ENCODE data around the gene ROBO3. TPM values are rescaled to one million over a fixed set of nuclear protein-coding genes. Genes with fewer than 3 reads are reported as not detected.
A peak's percentile ranks its signal among the peaks of the same experiment; 100 is the strongest.

ROBO3 gene
- total RNA-seq, 1 donor from 2014 or later: 4.5 TPM

- Mint-ChIP-seq H3K36me3 (ENCODE audit: low read depth) (no peaks in the 10 kb centered on the region), H3K4me1 (ENCODE audit: low read depth) (peaks cover 12% of the 10 kb centered on the region), H3K27ac (no peak overlapping the region), H3K9me3 (no peaks in the 10 kb centered on the region), H3K4me3 (no peak overlapping the region), H3K27me3 (ENCODE audit: insufficient read depth) (peaks cover 76% of the 10 kb centered on the region)
- no peak for DNase-seq (ENCODE audit: low spot score)
- intact Hi-C loops (cut with micrococcal nuclease): loop anchor here (10.0 kb wide), 1 partner anchor 272 kb away; no protein-coding TSS in a partner anchor
These were observed 7.5 kb downstream of the ROBO3 start for GRCh38 chr11:124872741-124873140.

- no peak for DNase-seq (ENCODE audit: low spot score)
- Mint-ChIP-seq H3K36me3 (ENCODE audit: low read depth) (no peaks in the 10 kb centered on the region), H3K4me1 (ENCODE audit: low read depth) (peaks cover 12% of the 10 kb centered on the region), H3K27ac (no peak overlapping the region), H3K9me3 (no peaks in the 10 kb centered on the region), H3K27me3 (ENCODE audit: insufficient read depth) (peaks cover 63% of the 10 kb centered on the region), H3K4me3 (no peak overlapping the region)
- intact Hi-C loops (cut with micrococcal nuclease): loop anchor here (10.0 kb wide), 1 partner anchor 271 kb away; no protein-coding TSS in a partner anchor
These were observed 8.7 kb downstream of the ROBO3 start for GRCh38 chr11:124873951-124874350.

GRCh38 chr11:124874571-124875255, 9.5 kb downstream of the ROBO3 start:
- Mint-ChIP-seq H3K4me3 (peak overlapping the region; percentile 43), H3K27me3 (ENCODE audit: insufficient read depth) (peaks cover 57% of the 10 kb centered on the region), H3K27ac (no peak overlapping the region), H3K9me3 (no peaks in the 10 kb centered on the region), H3K36me3 (ENCODE audit: low read depth) (no peaks in the 10 kb centered on the region), H3K4me1 (ENCODE audit: low read depth) (peaks cover 12% of the 10 kb centered on the region)
- intact Hi-C loops (cut with micrococcal nuclease): loop anchor here (10.0 kb wide), 1 partner anchor 270 kb away; no protein-coding TSS in a partner anchor
- DNase-seq (ENCODE audit: low spot score): no peak

GRCh38 chr11:124875401-124875800, 10.2 kb downstream of the ROBO3 start:
- intact Hi-C loops (cut with micrococcal nuclease): loop anchor here (10.0 kb wide), 1 partner anchor 269 kb away; no protein-coding TSS in a partner anchor
- Mint-ChIP-seq H3K4me1 (ENCODE audit: low read depth) (peaks cover 12% of the 10 kb centered on the region), H3K9me3 (no peaks in the 10 kb centered on the region), H3K36me3 (ENCODE audit: low read depth) (no peaks in the 10 kb centered on the region), H3K27ac (peak overlapping the region; percentile 47), H3K4me3 (peak overlapping the region; percentile 76), H3K27me3 (ENCODE audit: insufficient read depth) (peaks cover 52% of the 10 kb centered on the region)
- no peak for DNase-seq (ENCODE audit: low spot score)

GRCh38 chr11:124875943-124876817, 10.9 kb downstream of the ROBO3 start:
- Mint-ChIP-seq H3K4me1 (ENCODE audit: low read depth) (peaks cover 12% of the 10 kb centered on the region), H3K4me3 (peak overlapping the region; percentile 81), H3K36me3 (ENCODE audit: low read depth) (no peaks in the 10 kb centered on the region), H3K27ac (peak overlapping the region; percentile 72), H3K9me3 (no peaks in the 10 kb centered on the region), H3K27me3 (ENCODE audit: insufficient read depth) (peaks cover 46% of the 10 kb centered on the region)
- intact Hi-C loops (cut with micrococcal nuclease): loop anchor here (1.0 to 10.0 kb wide), 9 partner anchors 39 to 269 kb away; partner anchors contain the start of genes CCDC15, MSANTD2, SIAE and SPA17
- DNase-seq (ENCODE audit: low spot score): peak; percentile 73

GRCh38 chr11:124876818-124877630, 11.8 kb downstream of the ROBO3 start:
- Mint-ChIP-seq H3K36me3 (ENCODE audit: low read depth) (no peaks in the 10 kb centered on the region), H3K4me1 (ENCODE audit: low read depth) (peaks cover 12% of the 10 kb centered on the region), H3K27me3 (ENCODE audit: insufficient read depth) (peaks cover 39% of the 10 kb centered on the region), H3K4me3 (peak overlapping the region; percentile 81), H3K9me3 (no peaks in the 10 kb centered on the region), H3K27ac (peak overlapping the region; percentile 36)
- DNase-seq (ENCODE audit: low spot score): no peak
- intact Hi-C loops (cut with micrococcal nuclease): loop anchor here (1.0 to 10.0 kb wide), 9 partner anchors 40 to 268 kb away; partner anchors contain the start of genes CCDC15, MSANTD2, SIAE and SPA17

GRCh38 chr11:124877631-124877909, 12.3 kb downstream of the ROBO3 start:
- Mint-ChIP-seq H3K9me3 (no peaks in the 10 kb centered on the region), H3K27me3 (ENCODE audit: insufficient read depth) (peaks cover 37% of the 10 kb centered on the region), H3K4me3 (peak overlapping the region; percentile 81), H3K36me3 (ENCODE audit: low read depth) (no peaks in the 10 kb centered on the region), H3K27ac (no peak overlapping the region), H3K4me1 (ENCODE audit: low read depth) (peaks cover 12% of the 10 kb centered on the region)
- intact Hi-C loops (cut with micrococcal nuclease): loop anchor here (2.0 to 10.0 kb wide), 2 partner anchors 77 to 267 kb away; partner anchors contain the start of gene MSANTD2
- no peak for DNase-seq (ENCODE audit: low spot score)

GRCh38 chr11:124877910-124878758, 12.9 kb downstream of the ROBO3 start:
- no peaks in the 10 kb centered on the region for H3K9me3 Mint-ChIP-seq

GRCh38 chr11:124878759-124879492, 13.7 kb downstream of the ROBO3 start:
- no peak overlapping the region for H3K27ac Mint-ChIP-seq
- H3K9me3 Mint-ChIP-seq: no peaks in the 10 kb centered on the region
- H3K36me3 Mint-ChIP-seq (ENCODE audit: low read depth): no peaks in the 10 kb centered on the region
- DNase-seq (ENCODE audit: low spot score): no peak
- intact Hi-C loops (cut with micrococcal nuclease): loop anchor here (10.0 kb wide), 1 partner anchor 266 kb away; no protein-coding TSS in a partner anchor
- H3K4me1 Mint-ChIP-seq (ENCODE audit: low read depth): peaks cover 12% of the 10 kb centered on the region
- H3K4me3 Mint-ChIP-seq: no peak overlapping the region
- H3K27me3 Mint-ChIP-seq (ENCODE audit: insufficient read depth): peaks cover 26% of the 10 kb centered on the region

More at GRCh38 chr11:124877910-124878758, 12.9 kb downstream of the ROBO3 start:
- intact Hi-C loops (cut with micrococcal nuclease): loop anchor here (2.0 to 10.0 kb wide), 2 partner anchors 77 to 267 kb away; partner anchors contain the start of gene MSANTD2
- H3K4me3 Mint-ChIP-seq: peak overlapping the region; percentile 81
- peaks cover 34% of the 10 kb centered on the region for H3K27me3 Mint-ChIP-seq (ENCODE audit: insufficient read depth)
- no peak overlapping the region for H3K27ac Mint-ChIP-seq
- H3K4me1 Mint-ChIP-seq (ENCODE audit: low read depth): peaks cover 12% of the 10 kb centered on the region
- no peak for DNase-seq (ENCODE audit: low spot score)
- H3K36me3 Mint-ChIP-seq (ENCODE audit: low read depth): no peaks in the 10 kb centered on the region

GRCh38 chr11:124879493-124880289, 14.5 kb downstream of the ROBO3 start:
- intact Hi-C loops (cut with micrococcal nuclease): loop anchor here (10.0 kb wide), 1 partner anchor 265 kb away; no protein-coding TSS in a partner anchor
- H3K4me3 Mint-ChIP-seq: no peak overlapping the region

More at GRCh38 chr11:124879493-124880289, 14.5 kb downstream of the ROBO3 start:
- peaks cover 18% of the 10 kb centered on the region for H3K27me3 Mint-ChIP-seq (ENCODE audit: insufficient read depth)
- DNase-seq (ENCODE audit: low spot score): no peak
- H3K36me3 Mint-ChIP-seq (ENCODE audit: low read depth): no peaks in the 10 kb centered on the region
- H3K27ac Mint-ChIP-seq: no peak overlapping the region
- no peaks in the 10 kb centered on the region for H3K9me3 Mint-ChIP-seq
- H3K4me1 Mint-ChIP-seq (ENCODE audit: low read depth): peaks cover 12% of the 10 kb centered on the region

Measured in activated T-helper 1 cell treated with anti-CD3 and anti-CD28 coated beads, Interleukin-12 subunit alpha, Interleukin-12 subunit beta, Interleukin-2, Interleukin-4 antibody, amounts not matched to agents 30 ng/mL and 10 ng/mL and 1 ng/mL, durations not matched to agents 14 hours and 24 hours and 36 hours (primary cell).